NK-92 (cell line): ENCODE measurements around the gene GALNT7.
"Not testable (repeated sequence)": the region's sequence is repeated elsewhere in the genome, so short reads cannot be mapped to it uniquely, and the experiment has no call there.

Experiments used
- DNase-seq: peaks from one replicate; lab custom pipeline; 2025; ENCODE audit not compliant: unreplicated experiment; lab: John Stamatoyannopoulos, UW

Gene GALNT7

DNA sequence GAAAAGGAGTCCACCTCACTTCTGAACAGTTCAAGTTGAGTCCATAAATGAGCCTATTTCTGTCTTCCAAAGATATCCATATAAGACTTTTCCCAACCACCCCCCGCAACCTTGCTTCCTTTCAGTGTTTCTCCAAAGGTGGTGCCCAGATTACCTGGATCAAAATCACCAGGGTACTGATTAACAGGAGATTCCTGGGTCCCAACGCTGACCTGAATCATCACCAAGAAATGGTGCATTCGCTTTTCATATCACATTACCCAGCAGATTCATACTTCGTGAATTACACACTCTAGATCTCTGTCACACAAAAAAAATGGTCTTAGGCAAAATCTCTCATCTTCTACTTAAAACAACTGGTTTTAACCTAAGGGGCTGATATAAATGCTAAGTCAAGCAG is 2.1 kb upstream of the GALNT7 start:
- DNase-seq = no peak

GRCh38 chr4:173167758-173168395 is 734 bp upstream of the GALNT7 start:
- no peak for DNase-seq

DNA sequence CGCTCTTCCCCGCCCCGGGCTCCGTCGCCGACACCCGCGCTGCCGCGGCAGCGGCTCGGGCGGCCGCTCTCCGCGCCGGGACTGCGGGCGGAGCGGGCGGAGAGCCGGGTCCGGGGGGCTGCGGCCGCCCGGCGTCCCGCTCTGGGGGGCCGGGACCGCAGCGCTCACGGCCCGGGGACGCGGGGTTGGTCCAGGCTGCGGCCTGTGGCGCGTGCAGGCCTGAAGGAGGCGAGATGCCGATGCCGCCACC is 492 bp downstream of the GALNT7 start:
- no peak for DNase-seq

- no peak for DNase-seq
Measured at GRCh38 chr4:173169428-173170181, 994 bp downstream of the GALNT7 start.

DNA sequence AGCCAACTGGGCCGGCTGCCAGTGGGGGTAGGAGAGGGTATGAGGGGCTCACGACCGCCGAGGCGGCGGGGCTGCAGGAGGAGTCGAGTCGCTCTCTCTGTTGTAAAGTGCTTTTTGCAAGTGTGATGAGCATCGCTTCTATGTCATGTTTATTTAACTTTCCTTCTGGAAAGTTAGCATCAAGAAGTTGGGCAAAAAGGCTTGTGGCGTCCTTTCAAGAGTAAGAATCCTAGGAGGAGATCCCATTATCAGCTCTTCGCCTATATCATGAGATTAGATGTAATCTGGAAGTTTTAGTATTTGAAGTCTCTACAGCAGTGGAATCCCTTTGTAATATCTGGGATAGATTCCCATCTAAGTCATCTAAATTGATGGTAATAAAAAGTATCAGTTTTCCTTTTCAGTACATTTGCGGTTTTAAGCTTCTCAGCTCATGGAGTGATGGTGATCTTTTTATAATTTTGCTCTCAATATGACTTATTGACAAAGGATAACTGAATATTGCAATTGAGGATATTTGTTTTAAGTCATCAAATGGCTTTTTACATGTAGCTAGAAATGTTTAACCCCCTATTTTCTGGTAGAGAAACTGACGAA is 1.7 kb downstream of the GALNT7 start:
- DNase-seq = no peak

DNA sequence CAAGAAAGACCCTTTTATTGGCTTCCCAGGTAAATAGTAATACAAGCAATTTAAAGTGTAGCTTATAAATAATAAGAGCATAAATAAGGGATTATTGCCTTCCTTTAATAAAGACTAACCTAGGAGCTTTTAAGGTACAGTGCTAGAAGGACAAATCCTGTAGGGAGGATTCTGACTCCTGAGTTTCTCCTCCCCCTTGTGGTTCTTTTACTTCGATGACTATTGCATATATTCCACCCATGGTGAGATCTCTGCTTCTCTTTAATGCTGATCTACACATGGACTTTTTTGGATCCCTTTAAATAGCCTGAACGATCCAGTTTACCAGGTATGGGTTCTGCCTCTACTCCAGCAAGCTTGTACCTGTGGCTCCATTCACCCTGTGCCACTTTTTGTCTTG is 2.5 kb downstream of the GALNT7 start:
- no peak for DNase-seq

- DNase-seq = no peak
Measured at GRCh38 chr4:173171987-173172386, 3.4 kb downstream of the GALNT7 start.

- no peak for DNase-seq
Measured at GRCh38 chr4:173174184-173174583, 5.6 kb downstream of the GALNT7 start.

- no peak for DNase-seq
Measured at GRCh38 chr4:173174594-173175012, 6.0 kb downstream of the GALNT7 start.

GRCh38 chr4:173176010-173176409 is 7.4 kb downstream of the GALNT7 start:
- DNase-seq = no peak

GRCh38 chr4:173177232-173177631 is 8.6 kb downstream of the GALNT7 start:
- no peak for DNase-seq

GRCh38 chr4:173178144-173178543 is 9.5 kb downstream of the GALNT7 start:
- DNase-seq = no peak

GRCh38 chr4:173181848-173182247 is 13.2 kb downstream of the GALNT7 start:
- no peak for DNase-seq

GRCh38 chr4:173182403-173182802 is 13.8 kb downstream of the GALNT7 start:
- no peak for DNase-seq

- DNase-seq = not testable (repeated sequence)
Measured at GRCh38 chr4:173183659-173184247, 15.1 kb downstream of the GALNT7 start.

DNA sequence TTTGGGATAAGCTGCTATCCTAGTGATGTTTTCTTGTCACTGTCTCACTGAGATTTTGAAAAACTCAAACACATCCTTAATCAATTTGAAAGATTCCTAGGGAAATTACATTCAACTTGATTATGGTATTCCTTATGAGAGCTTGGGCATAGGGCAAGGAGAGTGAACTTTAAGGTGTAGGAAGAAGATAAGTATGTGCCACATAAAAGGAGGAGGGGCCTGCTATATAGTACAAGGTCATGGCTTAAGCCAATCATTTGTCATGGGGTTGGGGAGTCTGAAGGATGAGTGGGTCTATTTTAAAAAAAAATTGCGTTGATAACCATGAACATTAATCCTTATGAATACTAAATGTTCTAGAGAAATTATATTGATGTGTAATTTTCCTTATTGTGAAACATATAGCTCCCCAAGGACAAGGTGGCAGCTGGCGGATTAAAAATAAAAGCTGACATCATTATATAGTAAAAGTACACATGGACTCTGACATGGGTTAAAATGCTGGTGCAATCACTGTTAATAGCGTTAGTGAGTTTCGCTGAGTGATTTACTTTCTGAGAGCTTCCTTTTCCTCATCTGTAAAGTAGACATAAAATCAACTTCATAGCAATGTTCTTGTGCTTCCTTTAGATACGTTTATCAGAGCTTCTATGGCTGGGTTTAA is 17.4 kb downstream of the GALNT7 start:
- DNase-seq = no peak

DNA sequence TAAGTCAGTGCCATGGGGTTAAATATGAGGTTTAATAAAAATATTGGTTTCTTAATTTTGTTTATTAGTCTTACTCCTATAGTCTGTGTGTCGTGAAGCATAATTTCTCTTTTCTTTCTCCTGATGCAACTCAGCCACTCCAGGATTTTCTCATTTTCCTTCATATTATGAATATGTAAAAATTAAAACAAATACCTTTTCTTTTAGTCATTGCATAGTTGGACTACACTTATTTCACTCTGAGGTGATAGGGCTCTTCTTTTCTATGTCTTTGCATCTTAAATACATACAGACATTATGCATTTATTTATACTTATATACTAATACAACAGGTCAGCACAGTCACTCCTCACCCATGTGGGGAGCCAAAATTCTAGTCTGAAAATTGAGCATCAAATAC is 19.1 kb downstream of the GALNT7 start:
- no peak for DNase-seq

GRCh38 chr4:173188648-173189047 is 20.0 kb downstream of the GALNT7 start:
- no peak for DNase-seq

DNA sequence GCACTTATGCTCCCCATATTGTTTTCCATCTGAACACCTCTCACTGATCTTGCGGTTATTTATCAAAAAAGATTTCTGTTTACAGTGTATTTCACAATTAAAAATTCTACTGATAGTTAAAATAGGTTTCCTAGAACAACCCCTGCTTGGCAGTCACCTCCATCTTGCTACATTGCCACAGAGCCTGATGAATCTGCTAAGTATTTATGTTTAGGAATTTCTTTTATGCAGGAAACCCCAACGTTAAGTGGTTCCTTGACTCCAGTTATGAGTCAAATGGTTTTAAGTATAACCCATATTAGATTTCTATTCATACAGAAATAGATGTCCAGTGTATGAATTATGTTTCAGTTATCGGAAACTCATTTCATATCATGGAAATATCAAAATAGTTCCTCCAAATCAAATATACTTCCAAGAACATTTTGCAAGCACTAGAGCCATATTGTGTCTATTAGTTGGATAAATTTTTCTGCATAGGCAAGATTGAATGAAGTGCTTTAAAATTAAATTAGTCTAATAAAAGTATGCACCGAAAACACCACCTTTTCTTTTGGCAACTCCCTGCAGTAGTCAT is 20.6 kb downstream of the GALNT7 start:
- no peak for DNase-seq

GRCh38 chr4:173191623-173192041 is 23.0 kb downstream of the GALNT7 start:
- DNase-seq = no peak

- DNase-seq = no peak
Measured at GRCh38 chr4:173192375-173193162, 24.0 kb downstream of the GALNT7 start.
